Measurements from ENCODE around the gene CCDC78.

CCDC78 gene

DNA sequence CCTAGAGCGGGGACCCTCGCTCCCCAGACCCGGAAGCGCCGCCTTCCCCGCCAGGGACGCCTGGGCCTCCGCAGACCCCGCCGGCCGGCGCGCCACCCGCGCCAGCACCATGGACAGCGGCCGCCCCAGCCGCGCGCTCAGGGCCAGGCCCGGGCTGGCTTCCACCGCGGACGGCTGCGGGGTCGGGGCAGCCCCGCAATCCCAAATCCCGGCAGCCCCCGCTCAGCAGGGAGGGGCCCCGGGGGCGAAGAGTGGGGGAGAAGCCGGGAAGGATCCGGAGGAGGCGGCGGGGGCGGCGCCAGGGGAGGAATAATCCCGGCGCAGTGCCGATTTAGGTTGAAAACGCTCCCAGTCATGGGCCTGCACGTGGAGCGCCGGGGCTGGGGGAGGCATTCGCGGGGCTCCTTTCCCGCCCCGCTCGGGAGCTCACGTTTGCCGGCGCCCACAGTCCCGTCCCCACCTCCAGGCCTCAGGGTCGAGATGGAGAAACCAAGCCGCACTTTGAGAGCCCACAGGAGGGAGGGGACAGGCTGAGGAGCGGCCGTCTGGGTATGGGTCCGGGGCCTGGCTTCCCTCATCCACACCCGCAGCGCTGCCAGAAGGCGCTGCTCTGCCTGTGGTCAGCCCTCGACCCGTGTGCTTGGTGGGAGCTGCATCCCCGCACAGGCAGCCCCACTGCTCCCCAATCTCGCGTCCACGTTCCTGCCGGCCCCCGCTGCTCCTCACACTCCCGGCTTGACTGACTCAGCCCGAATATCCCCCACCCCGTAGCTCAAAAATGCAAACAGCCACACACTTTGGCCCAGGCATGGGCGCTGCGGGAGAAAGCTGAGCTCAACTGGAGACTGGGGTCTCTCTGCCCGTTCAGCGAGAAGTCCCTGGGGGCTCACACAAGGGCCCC is 25.3 kb downstream of the CCDC78 start:
- Histone ChIP-seq H3K4me2 (ENCODE audit: insufficient read depth, low read length, poor library complexity, severe bottlenecking) (peak overlapping the region; percentile 2), H3K27ac (replicated peaks; ENCODE audit: low read length) (no peak overlapping the region), H3K79me1 (ENCODE audit: low read depth, low read length) (peaks cover 2% of the 10 kb centered on the region), H3K9me3 (replicated peaks in 1 of 2; ENCODE audit: control insufficient read depth in 2 of 2, insufficient read depth in 1 of 2, low read depth in 1 of 2, low read length in 2 of 2) (no peaks in the 10 kb centered on the region), H3K18ac (ENCODE audit: low read length) (no peak overlapping the region), H3K23ac (ENCODE audit: low read depth, low read length, poor library complexity) (peak overlapping the region; percentile 34), H2BK5ac (ENCODE audit: low read length) (no peak overlapping the region), H2BK15ac (ENCODE audit: low read length) (no peak overlapping the region), H3K9ac (ENCODE audit: low read depth, low read length, poor library complexity) (no peak overlapping the region), H3K14ac (ENCODE audit: low read length) (no peak overlapping the region), H3K4me3 (ENCODE audit: low read length in 2 of 2) (peak overlapping the region in 1 of 2 donors; percentile 6), H3K27me3 (ENCODE audit: control insufficient read depth in 3 of 3, insufficient read depth in 3 of 3, low read depth in 1 of 3, low read length in 3 of 3) (peaks cover 33 to 85% (median 36%) of the 10 kb centered on the region in 3 experiments), H3K4ac (ENCODE audit: low read length) (no peak overlapping the region), H3K4me1 (ENCODE audit: control insufficient read depth in 2 of 2, insufficient read depth in 1 of 2, low read depth in 1 of 2, low read length in 2 of 2) (peaks cover 0 to 13% of the 10 kb centered on the region in 2 donors), H2AK5ac (ENCODE audit: low read depth, low read length) (no peak overlapping the region), H4K91ac (ENCODE audit: low read depth, low read length, poor library complexity) (no peak overlapping the region), H3K36me3 (replicated peaks in 1 of 2; ENCODE audit: control insufficient read depth in 2 of 2, insufficient read depth in 2 of 2, low read length in 2 of 2) (no peaks in the 10 kb centered on the region), H4K8ac (ENCODE audit: low read depth, low read length) (no peak overlapping the region), H2BK120ac (ENCODE audit: low read depth, low read length) (no peak overlapping the region), H2BK12ac (ENCODE audit: low read length) (no peak overlapping the region), H2AFZ (ENCODE audit: low read length) (no peak overlapping the region)
- peak; percentile 75 for DNase-seq (ENCODE audit: low spot score)
- WGBS, 2 donors (ENCODE audit: extremely low coverage in 2 of 2, insufficient read length in 2 of 2, insufficient replicate concordance in 1 of 2), result no CpG with 5 or more reads among the region's 76 CpGs

DNA sequence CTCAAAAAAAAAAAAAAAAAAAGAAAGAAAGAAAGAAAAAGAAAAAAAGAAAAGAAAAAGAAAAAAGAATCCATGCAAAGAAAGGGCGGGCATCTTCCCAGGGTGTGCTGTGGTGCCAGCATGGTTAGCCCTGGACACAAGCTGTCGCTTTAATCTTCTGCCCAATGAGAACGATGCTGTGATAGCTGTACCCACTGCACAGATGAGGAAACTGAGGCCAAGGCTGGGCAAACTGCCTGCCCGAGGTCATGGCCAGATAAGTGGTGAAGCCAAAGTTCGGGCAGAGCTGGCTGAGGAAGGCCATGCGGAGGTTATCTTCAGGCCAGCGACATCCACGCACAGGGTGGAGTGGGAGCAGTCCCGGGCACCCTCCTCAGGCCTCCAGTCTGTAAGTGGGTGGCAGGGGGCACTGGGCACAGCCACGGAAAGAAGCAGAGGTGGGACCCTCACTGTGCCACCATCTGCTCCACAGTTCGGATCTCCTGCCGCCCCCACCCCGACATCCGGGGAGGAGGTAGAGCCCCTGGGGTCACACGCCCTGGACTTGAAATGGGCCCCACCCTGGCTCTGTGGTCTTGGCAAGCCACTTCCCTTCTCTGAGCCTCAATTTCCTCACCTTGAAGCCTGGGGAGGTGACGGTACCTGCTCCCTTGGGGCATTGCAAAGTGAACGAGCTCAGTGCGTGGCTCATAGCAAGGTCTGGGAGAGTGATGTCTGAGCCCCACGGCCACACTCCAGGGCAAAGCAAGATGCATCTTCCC is 27.2 kb downstream of the CCDC78 start:
- Histone ChIP-seq H2BK12ac (ENCODE audit: low read length) (no peak overlapping the region), H3K9me3 (replicated peaks in 1 of 2; ENCODE audit: control insufficient read depth in 2 of 2, insufficient read depth in 1 of 2, low read depth in 1 of 2, low read length in 2 of 2) (peaks cover 0 to 4% of the 10 kb centered on the region in 2 donors), H3K9ac (ENCODE audit: low read depth, low read length, poor library complexity) (peak overlapping the region; percentile 50), H2BK120ac (ENCODE audit: low read depth, low read length) (no peak overlapping the region), H3K27me3 (ENCODE audit: control insufficient read depth in 3 of 3, insufficient read depth in 3 of 3, low read depth in 1 of 3, low read length in 3 of 3) (peaks cover 36 to 88% (median 41%) of the 10 kb centered on the region in 3 experiments), H3K14ac (ENCODE audit: low read length) (no peak overlapping the region), H2AFZ (ENCODE audit: low read length) (no peak overlapping the region), H3K36me3 (replicated peaks in 1 of 2; ENCODE audit: control insufficient read depth in 2 of 2, insufficient read depth in 2 of 2, low read length in 2 of 2) (no peaks in the 10 kb centered on the region), H3K4me1 (ENCODE audit: control insufficient read depth in 2 of 2, insufficient read depth in 1 of 2, low read depth in 1 of 2, low read length in 2 of 2) (peaks cover 5 to 7% of the 10 kb centered on the region in 2 donors), H2AK5ac (ENCODE audit: low read depth, low read length) (no peak overlapping the region), H3K79me1 (ENCODE audit: low read depth, low read length) (peaks cover 5% of the 10 kb centered on the region), H2BK15ac (ENCODE audit: low read length) (no peak overlapping the region), H3K23ac (ENCODE audit: low read depth, low read length, poor library complexity) (peak overlapping the region; percentile 12), H4K8ac (ENCODE audit: low read depth, low read length) (no peak overlapping the region), H3K27ac (replicated peaks; ENCODE audit: low read length) (no peak overlapping the region), H3K4ac (ENCODE audit: low read length) (no peak overlapping the region), H3K18ac (ENCODE audit: low read length) (no peak overlapping the region), H2BK5ac (ENCODE audit: low read length) (no peak overlapping the region), H4K91ac (ENCODE audit: low read depth, low read length, poor library complexity) (no peak overlapping the region), H3K4me2 (ENCODE audit: insufficient read depth, low read length, poor library complexity, severe bottlenecking) (no peak overlapping the region), H3K4me3 (ENCODE audit: low read length in 2 of 2) (no peak overlapping the region)
- WGBS, 2 donors (ENCODE audit: extremely low coverage in 2 of 2, insufficient read length in 2 of 2, insufficient replicate concordance in 1 of 2), result no CpG with 5 or more reads among the region's 19 CpGs
- DNase-seq (ENCODE audit: low spot score), result no peak

DNA sequence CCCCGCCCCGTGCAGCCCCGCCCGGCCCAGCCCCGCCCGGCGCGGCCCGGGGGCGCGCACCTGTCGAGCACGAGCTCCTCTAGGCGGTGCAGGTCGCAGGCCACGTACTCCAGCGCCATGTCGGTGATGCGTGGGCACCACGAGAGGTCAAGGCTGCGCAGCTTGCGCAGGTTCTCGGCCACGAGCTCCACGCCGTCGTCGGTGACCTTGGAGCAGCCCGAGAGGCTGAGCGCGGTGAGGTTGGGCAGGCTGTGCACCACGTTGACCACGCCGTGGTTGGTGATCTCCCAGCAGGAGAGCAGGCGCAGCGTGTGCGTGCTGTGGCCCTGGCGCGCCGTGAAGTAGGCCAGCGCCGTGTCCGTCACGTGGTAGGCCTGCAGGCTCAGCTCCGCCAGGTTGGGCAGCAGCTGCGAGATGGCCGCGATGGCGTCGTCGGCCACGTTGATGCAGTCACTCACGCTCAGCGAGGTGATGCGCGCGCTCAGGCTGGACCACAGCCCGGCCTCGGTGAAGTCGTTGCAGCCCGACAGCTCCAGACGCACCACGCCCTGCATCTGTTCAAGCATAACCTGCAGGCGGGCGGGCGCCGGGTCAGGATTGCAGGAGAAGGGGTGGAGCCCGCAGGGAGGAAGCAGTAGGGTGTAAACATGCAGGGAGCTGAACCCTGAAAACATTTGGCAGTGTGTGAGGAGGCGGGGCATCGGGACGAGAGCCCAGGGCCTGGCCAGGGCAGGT is 30.7 kb downstream of the CCDC78 start:
- Histone ChIP-seq H2BK120ac (ENCODE audit: low read depth, low read length) (peak overlapping the region; percentile 3), H3K14ac (ENCODE audit: low read length) (peak overlapping the region; percentile 100), H2AFZ (ENCODE audit: low read length) (no peak overlapping the region), H3K4me2 (ENCODE audit: insufficient read depth, low read length, poor library complexity, severe bottlenecking) (no peak overlapping the region), H3K18ac (ENCODE audit: low read length) (peak overlapping the region; percentile 52), H4K8ac (ENCODE audit: low read depth, low read length) (no peak overlapping the region), H3K36me3 (replicated peaks in 1 of 2; ENCODE audit: control insufficient read depth in 2 of 2, insufficient read depth in 2 of 2, low read length in 2 of 2) (no peaks in the 10 kb centered on the region), H3K27ac (replicated peaks; ENCODE audit: low read length) (no peak overlapping the region), H2BK5ac (ENCODE audit: low read length) (peak overlapping the region; percentile 39), H3K9ac (ENCODE audit: low read depth, low read length, poor library complexity) (peak overlapping the region; percentile 77), H3K4me3 (ENCODE audit: low read length in 2 of 2) (peak overlapping the region in 1 of 2 donors; percentile 53), H3K79me1 (ENCODE audit: low read depth, low read length) (peaks cover 3% of the 10 kb centered on the region), H3K4ac (ENCODE audit: low read length) (no peak overlapping the region), H3K27me3 (ENCODE audit: control insufficient read depth in 3 of 3, insufficient read depth in 3 of 3, low read depth in 1 of 3, low read length in 3 of 3) (peaks cover 14 to 78% (median 28%) of the 10 kb centered on the region in 3 experiments), H3K4me1 (ENCODE audit: control insufficient read depth in 2 of 2, insufficient read depth in 1 of 2, low read depth in 1 of 2, low read length in 2 of 2) (peaks cover 0 to 7% of the 10 kb centered on the region in 2 donors), H3K9me3 (replicated peaks in 1 of 2; ENCODE audit: control insufficient read depth in 2 of 2, insufficient read depth in 1 of 2, low read depth in 1 of 2, low read length in 2 of 2) (peaks cover 0 to 6% of the 10 kb centered on the region in 2 donors), H2BK12ac (ENCODE audit: low read length) (no peak overlapping the region), H4K91ac (ENCODE audit: low read depth, low read length, poor library complexity) (no peak overlapping the region), H3K23ac (ENCODE audit: low read depth, low read length, poor library complexity) (peak overlapping the region; percentile 93), H2AK5ac (ENCODE audit: low read depth, low read length) (peak overlapping the region; percentile 94), H2BK15ac (ENCODE audit: low read length) (peak overlapping the region; percentile 38)
- no peak for DNase-seq (ENCODE audit: low spot score)
- no CpG with 5 or more reads among the region's 71 CpGs for WGBS, 2 donors (ENCODE audit: extremely low coverage in 2 of 2, insufficient read length in 2 of 2, insufficient replicate concordance in 1 of 2)

All from neuronal stem cell (in vitro differentiated cells).